ENCODE data around the gene POU2AF3.

DNA sequence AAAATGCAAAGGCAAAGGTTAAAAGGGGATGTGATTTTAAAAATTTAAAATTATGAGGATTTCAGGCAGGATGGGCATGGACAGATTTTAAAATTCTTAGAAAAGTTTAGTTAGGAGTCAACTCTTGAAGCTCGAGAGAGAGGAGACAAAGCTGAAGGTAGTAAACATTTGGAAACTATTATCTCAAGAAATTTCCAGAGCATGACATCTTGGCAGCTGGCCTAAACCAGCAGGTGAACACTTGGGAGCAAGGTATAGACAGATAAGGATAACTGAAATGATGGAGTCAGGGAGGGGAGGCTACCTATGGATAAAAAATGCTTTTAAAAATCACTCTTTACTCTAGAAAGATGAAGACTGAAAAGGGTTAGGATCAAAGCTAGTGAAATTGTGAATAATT lies 13.7 kb downstream of the POU2AF3 start:
- TF ChIP-seq, protein P1, sequence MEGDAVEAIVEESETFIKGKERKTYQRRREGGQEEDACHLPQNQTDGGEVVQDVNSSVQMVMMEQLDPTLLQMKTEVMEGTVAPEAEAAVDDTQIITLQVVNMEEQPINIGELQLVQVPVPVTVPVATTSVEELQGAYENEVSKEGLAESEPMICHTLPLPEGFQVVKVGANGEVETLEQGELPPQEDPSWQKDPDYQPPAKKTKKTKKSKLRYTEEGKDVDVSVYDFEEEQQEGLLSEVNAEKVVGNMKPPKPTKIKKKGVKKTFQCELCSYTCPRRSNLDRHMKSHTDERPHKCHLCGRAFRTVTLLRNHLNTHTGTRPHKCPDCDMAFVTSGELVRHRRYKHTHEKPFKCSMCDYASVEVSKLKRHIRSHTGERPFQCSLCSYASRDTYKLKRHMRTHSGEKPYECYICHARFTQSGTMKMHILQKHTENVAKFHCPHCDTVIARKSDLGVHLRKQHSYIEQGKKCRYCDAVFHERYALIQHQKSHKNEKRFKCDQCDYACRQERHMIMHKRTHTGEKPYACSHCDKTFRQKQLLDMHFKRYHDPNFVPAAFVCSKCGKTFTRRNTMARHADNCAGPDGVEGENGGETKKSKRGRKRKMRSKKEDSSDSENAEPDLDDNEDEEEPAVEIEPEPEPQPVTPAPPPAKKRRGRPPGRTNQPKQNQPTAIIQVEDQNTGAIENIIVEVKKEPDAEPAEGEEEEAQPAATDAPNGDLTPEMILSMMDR (IDR thresholded peaks at IDR 0.05) = no peak
- no peak for TF ChIP-seq EP300 (IDR thresholded peaks at IDR 0.05; ENCODE audit: low read depth)
- no peak for TF ChIP-seq POLR2A (IDR thresholded peaks at IDR 0.05)
